ENCODE results near the gene MACF1.

DNA sequence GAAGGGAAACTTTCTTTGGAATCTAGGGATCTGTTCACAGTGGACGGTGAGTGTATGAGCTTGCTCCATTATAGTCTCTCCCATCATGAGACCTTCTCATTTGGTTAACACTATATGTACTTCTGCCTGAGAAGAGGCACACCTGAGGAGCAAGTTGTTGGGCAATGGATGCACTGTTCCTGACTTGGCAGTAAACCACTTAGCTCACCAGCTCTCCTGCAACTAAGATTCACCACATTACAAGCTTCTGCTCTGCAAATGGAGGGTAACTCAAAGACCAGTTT, 10.2 kb downstream of the MACF1 start:
- TF ChIP-seq, protein P1, sequence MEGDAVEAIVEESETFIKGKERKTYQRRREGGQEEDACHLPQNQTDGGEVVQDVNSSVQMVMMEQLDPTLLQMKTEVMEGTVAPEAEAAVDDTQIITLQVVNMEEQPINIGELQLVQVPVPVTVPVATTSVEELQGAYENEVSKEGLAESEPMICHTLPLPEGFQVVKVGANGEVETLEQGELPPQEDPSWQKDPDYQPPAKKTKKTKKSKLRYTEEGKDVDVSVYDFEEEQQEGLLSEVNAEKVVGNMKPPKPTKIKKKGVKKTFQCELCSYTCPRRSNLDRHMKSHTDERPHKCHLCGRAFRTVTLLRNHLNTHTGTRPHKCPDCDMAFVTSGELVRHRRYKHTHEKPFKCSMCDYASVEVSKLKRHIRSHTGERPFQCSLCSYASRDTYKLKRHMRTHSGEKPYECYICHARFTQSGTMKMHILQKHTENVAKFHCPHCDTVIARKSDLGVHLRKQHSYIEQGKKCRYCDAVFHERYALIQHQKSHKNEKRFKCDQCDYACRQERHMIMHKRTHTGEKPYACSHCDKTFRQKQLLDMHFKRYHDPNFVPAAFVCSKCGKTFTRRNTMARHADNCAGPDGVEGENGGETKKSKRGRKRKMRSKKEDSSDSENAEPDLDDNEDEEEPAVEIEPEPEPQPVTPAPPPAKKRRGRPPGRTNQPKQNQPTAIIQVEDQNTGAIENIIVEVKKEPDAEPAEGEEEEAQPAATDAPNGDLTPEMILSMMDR (IDR thresholded peaks at IDR 0.05) = no peak
- TF ChIP-seq EZH2 (IDR thresholded peaks at IDR 0.05) (no peak), EZH2phosphoT487 (IDR thresholded peaks at IDR 0.05) (no peak)

Data from neural progenitor cell (in vitro differentiated cells).